Endothelial cell of umbilical vein (primary cell): ENCODE data around the gene DUOXA1. TPM values are rescaled to one million over a fixed set of nuclear protein-coding genes. Genes with fewer than 3 reads are reported as not detected.

ENCODE experiments used
- BruUV-seq: library from RNA; stranded (reverse); fragments of 400-500 nt; replicated peaks from 2 replicates; lab custom pipeline; 2021; lab: Mats Ljungman, UMichigan
- CTCF ChIA-PET: fragments of 300-600, 350-600 bp; sonication (Branson Sonifier 250); formaldehyde crosslinking; loops from one replicate; lab custom pipeline; 2021; ENCODE audit warnings: antibody characterized with exemption, inconsistent platforms; lab: Charles Lee
- POLR2A ChIA-PET: fragments of 300-600, 350-600 bp; sonication (Branson Sonifier 250); formaldehyde crosslinking; loops from one replicate; lab custom pipeline; 2021; ENCODE audit warnings: antibody characterized with exemption, inconsistent platforms; lab: Charles Lee
- DNase-seq: peaks from one replicate; pipeline ENCODE4 v3.0.0-alpha.2; 2011; ENCODE audit warnings: low read depth, low spot score
- FAIRE-seq: peaks from 2 replicates; lab custom pipeline; 2011; peaks lifted over from hg19 to GRCh38; lab: Jason Lieb, UNC
- H2AFZ ChIP-seq: 2 replicates; pipeline ENCODE4 v1.6.0; 2012; ENCODE audit warnings: low read depth, low read length, control low read depth, inconsistent platforms
- H3K27ac ChIP-seq: 2 replicates; pipeline ENCODE4 v1.5.1; 2011; ENCODE audit warnings: low read depth, mild to moderate bottlenecking, control low read depth, low read length, moderate library complexity; ENCODE audit not compliant: insufficient read depth
- H3K27me3 ChIP-seq, 2 experiments: 2 replicates each; pipeline versions ENCODE4 v1.6.0 to v1.6.1; 2011; ENCODE audit warnings: low read length in 2 of 2, mixed read lengths in 1 of 2; ENCODE audit not compliant: control insufficient read depth in 2 of 2, insufficient read depth in 2 of 2
- H3K36me3 ChIP-seq, 2 experiments: 2 replicates in 1 of 2; 3 replicates in 1 of 2; pipeline ENCODE4 v1.5.1; 2011; ENCODE audit warnings: low read length in 2 of 2, mild to moderate bottlenecking in 1 of 2, moderate library complexity in 1 of 2; ENCODE audit not compliant: control insufficient read depth in 2 of 2, insufficient read depth in 2 of 2; ENCODE audit errors: extremely low read depth in 1 of 2
- H3K4me1 ChIP-seq: 3 replicates; pipeline ENCODE4 v1.5.1; 2011; ENCODE audit warnings: mild to moderate bottlenecking, low read length; ENCODE audit not compliant: control insufficient read depth, insufficient read depth; ENCODE audit errors: extremely low read depth
- H3K4me2 ChIP-seq: 2 replicates; pipeline ENCODE4 v1.6.1; 2011; ENCODE audit warnings: low read length, control low read depth, mixed read lengths; ENCODE audit not compliant: insufficient read depth
- H3K4me3 ChIP-seq, 3 experiments: fragments of 200-600 bp in 1 of 3; sonication (generic), shearing (Covaris generic) in 1 of 3; replicated peaks in 1 of 3; 2 replicates each; pipeline ENCODE4 v1.5.1; 2011 to 2016; ENCODE audit warnings: control low read depth in 3 of 3, low read length in 3 of 3, mild to moderate bottlenecking in 2 of 3, inconsistent platforms in 1 of 3, low read depth in 1 of 3, moderate library complexity in 1 of 3; ENCODE audit not compliant: insufficient read depth in 1 of 3
- H3K79me2 ChIP-seq: 2 replicates; pipeline ENCODE4 v1.6.0; 2012; ENCODE audit warnings: low read length, inconsistent platforms; ENCODE audit not compliant: control insufficient read depth, insufficient read depth
- H3K9ac ChIP-seq: replicated peaks from 2 replicates; pipeline ENCODE3; 2011; ENCODE audit warnings: low read length, control low read depth; ENCODE audit not compliant: insufficient read depth; ENCODE audit errors: extremely low read depth
- H3K9me1 ChIP-seq: replicated peaks from 3 replicates; pipeline ENCODE4 v1.6.0; 2011; ENCODE audit warnings: mild to moderate bottlenecking, low read length; ENCODE audit not compliant: control insufficient read depth, insufficient read depth; ENCODE audit errors: extremely low read depth
- H3K9me3 ChIP-seq: replicated peaks from 2 replicates; pipeline ENCODE4 v1.5.1; 2012; ENCODE audit warnings: low read length, inconsistent platforms; ENCODE audit not compliant: control insufficient read depth, insufficient read depth
- H4K20me1 ChIP-seq: replicated peaks from 2 replicates; pipeline ENCODE3; 2011; ENCODE audit warnings: mild to moderate bottlenecking, low read length; ENCODE audit not compliant: control insufficient read depth, insufficient read depth; ENCODE audit errors: extremely low read depth
- EZH2 ChIP-seq: IDR thresholded peaks from 2 replicates; pipeline ENCODE4 v1.6.1; 2012; ENCODE audit warnings: borderline replicate concordance, low read depth, mild to moderate bottlenecking, moderate library complexity, low read length, inconsistent platforms; ENCODE audit not compliant: severe bottlenecking
- FOS ChIP-seq: IDR thresholded peaks from 2 replicates; pipeline ENCODE4 v1.6.1; 2011; ENCODE audit warnings: mild to moderate bottlenecking, low read length, moderate library complexity, borderline replicate concordance; ENCODE audit not compliant: insufficient read depth
- GATA2 ChIP-seq: IDR thresholded peaks from 2 replicates; pipeline ENCODE4 v1.7.0; 2011; ENCODE audit warnings: low read depth, mild to moderate bottlenecking, moderate library complexity, mixed read lengths, low read length; ENCODE audit not compliant: insufficient read length, insufficient read depth
- JUN ChIP-seq: IDR thresholded peaks from 2 replicates; pipeline ENCODE4 v1.6.1; 2011; ENCODE audit warnings: borderline replicate concordance, low read depth; ENCODE audit not compliant: insufficient read length, insufficient read depth
- MYC ChIP-seq: IDR thresholded peaks from one replicate; pipeline ENCODE4 v1.6.1; 2011; ENCODE audit warnings: mild to moderate bottlenecking, low read depth, low read length
- POLR2A ChIP-seq: IDR thresholded peaks from 2 replicates; pipeline ENCODE4 v1.6.1; 2012; ENCODE audit warnings: low read depth, mild to moderate bottlenecking, control low read depth, low read length
- POLR2AphosphoS5 ChIP-seq: IDR thresholded peaks from 2 replicates; pipeline ENCODE4 v1.6.1; 2012; ENCODE audit warnings: low read depth, mild to moderate bottlenecking, control low read depth, low read length, moderate library complexity; ENCODE audit not compliant: insufficient read depth
- dilution Hi-C: fragments of 300-500 bp; cut with MboI; formaldehyde crosslinking; loops from one replicate; pipeline ENCODE4 v1.15.0; 2019; ENCODE audit warnings: low sequenced_read_pairs; ENCODE audit not compliant: extremely low pct_ligation_motif_present
- intact Hi-C: fragments of 100-400 bp; cut with micrococcal nuclease; formaldehyde crosslinking; loops from one replicate; pipeline ENCODE4 v1.10.0; 2022
- polyA plus RNA-seq, 4 experiments: library from polyadenylated mRNA; depleted of rRNA in 3 of 4; stranded (reverse) in 3 of 4; unstranded in 1 of 4; fragments of >200 nt; gene quantifications; 2 replicates each; pipeline versions ENCODE4 v1.2.1 to v1.2.3, GENCODE V29; 2011 to 2012; ENCODE audit warnings: missing spikeins in 1 of 4
- total RNA-seq: library from RNA; stranded (reverse); gene quantifications from 2 replicates; pipeline ENCODE4 v1.2.3, GENCODE V29; 2021
- TF ChIP-seq, protein P1 (sequence below), 2 donors: IDR thresholded peaks; 1 replicate in 1 of 2; 2 replicates in 1 of 2; pipeline ENCODE4 v1.5.1; 2011; ENCODE audit warnings: low read length in 2 of 2, mild to moderate bottlenecking in 2 of 2, moderate library complexity in 2 of 2, control low read depth in 1 of 2, inconsistent platforms in 1 of 2, low read depth in 1 of 2; ENCODE audit not compliant: insufficient read depth in 1 of 2; ENCODE audit errors: extremely low read depth in 1 of 2
- TF ChIP-seq, protein P2 (sequence below): IDR thresholded peaks from 2 replicates; pipeline ENCODE4 v1.6.1; 2011; ENCODE audit not compliant: insufficient read depth, insufficient read length

Gene DUOXA1
- total and polyA plus RNA-seq, 2 donors (not counting 3 experiments of a cell fraction or from before 2014, with no cell fraction given) = 0.07 TPM; not detected in 1

DNA sequence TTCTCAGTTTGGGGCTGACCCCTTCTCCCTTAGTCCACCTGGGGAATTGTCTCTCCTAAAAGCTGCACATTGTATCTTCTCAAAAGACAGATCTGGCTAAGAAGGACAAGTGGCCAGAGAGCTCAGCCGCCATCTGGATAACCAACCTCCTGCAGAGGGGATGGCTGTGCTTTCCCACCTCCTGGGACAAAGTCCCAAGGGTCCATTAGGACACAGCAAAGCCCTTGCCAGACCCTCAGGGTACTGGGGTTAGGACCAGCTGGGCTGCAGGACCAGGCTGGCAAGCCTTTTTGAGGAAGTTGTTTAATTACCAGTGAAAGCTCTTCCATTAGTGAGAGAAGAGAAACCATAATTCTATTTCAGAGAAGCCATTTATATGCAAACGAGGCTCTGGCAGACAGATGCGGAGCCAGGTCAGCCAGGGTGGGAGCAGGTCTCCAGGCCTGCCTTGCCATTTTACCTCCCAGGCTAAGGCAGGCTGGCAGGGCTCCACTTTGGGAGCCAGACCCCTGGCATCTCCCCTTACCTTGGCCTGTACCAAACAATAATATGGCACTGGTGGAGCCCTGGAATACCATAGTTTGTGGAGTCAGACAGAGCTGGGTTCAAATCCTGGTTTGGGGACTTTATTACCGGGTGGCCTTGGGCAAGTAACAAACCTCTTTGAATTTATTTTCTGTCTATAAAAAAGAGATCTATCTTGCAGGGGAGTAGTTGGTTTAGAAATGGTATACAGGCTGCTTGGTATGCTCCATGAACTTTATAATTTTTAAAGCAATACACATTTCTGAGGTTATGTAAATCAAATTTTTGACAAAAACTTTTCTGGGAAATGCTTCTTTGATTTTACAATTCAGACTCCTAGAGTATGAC lies 40.2 kb upstream of the DUOXA1 start:
- POLR2A ChIA-PET = no interaction called here
- CTCF ChIA-PET = interaction anchor here (1.0 to 1.3 kb wide), 2 partner anchors 11 to 28 kb away, joined by 3 to 4 read pairs; no protein-coding TSS in a partner anchor

More for the DNA sequence above, 40.2 kb upstream of the DUOXA1 start:
- H3K36me3 ChIP-seq = no peaks in the 10 kb centered on the region
- DNase-seq = no peak
- H2AFZ ChIP-seq = no peak overlapping the region
- dilution Hi-C loops (no loop called here), intact Hi-C loops (no loop called here)
- H3K27ac ChIP-seq = no peak overlapping the region
- no peak overlapping the region for H3K9ac ChIP-seq
- H3K27me3 ChIP-seq = no peaks in the 10 kb centered on the region
- no TSS peak for BruUV-seq
- H3K79me2 ChIP-seq = no peaks in the 10 kb centered on the region
- H3K9me3 ChIP-seq = no peaks in the 10 kb centered on the region
- TF ChIP-seq EZH2 (no peak), GATA2 (no peak), MYC (no peak), POLR2AphosphoS5 (no peak), JUN (no peak), POLR2A (no peak), FOS (no peak)
- TF ChIP-seq, protein P1, sequence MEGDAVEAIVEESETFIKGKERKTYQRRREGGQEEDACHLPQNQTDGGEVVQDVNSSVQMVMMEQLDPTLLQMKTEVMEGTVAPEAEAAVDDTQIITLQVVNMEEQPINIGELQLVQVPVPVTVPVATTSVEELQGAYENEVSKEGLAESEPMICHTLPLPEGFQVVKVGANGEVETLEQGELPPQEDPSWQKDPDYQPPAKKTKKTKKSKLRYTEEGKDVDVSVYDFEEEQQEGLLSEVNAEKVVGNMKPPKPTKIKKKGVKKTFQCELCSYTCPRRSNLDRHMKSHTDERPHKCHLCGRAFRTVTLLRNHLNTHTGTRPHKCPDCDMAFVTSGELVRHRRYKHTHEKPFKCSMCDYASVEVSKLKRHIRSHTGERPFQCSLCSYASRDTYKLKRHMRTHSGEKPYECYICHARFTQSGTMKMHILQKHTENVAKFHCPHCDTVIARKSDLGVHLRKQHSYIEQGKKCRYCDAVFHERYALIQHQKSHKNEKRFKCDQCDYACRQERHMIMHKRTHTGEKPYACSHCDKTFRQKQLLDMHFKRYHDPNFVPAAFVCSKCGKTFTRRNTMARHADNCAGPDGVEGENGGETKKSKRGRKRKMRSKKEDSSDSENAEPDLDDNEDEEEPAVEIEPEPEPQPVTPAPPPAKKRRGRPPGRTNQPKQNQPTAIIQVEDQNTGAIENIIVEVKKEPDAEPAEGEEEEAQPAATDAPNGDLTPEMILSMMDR (IDR thresholded peaks at IDR 0.05; ENCODE audit: extremely low read depth in 1 of 2, insufficient read depth in 1 of 2, low read depth in 1 of 2, low read length in 2 of 2) = no peak
- TF ChIP-seq, protein P2, sequence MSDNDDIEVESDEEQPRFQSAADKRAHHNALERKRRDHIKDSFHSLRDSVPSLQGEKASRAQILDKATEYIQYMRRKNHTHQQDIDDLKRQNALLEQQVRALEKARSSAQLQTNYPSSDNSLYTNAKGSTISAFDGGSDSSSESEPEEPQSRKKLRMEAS = no peak
- no peak for FAIRE-seq
- H4K20me1 ChIP-seq = no peaks in the 10 kb centered on the region
- H3K9me1 ChIP-seq = no peaks in the 10 kb centered on the region
- H3K4me3 ChIP-seq = no peak overlapping the region
- peaks cover 3% of the 10 kb centered on the region for H3K4me1 ChIP-seq
- no peak overlapping the region for H3K4me2 ChIP-seq
